Spleen (tissue), 7 donors: ENCODE results near the gene FGGY.

Experiments
- POLR2A ChIP-seq, 3 donors: fragments of 450-650 bp; IDR thresholded peaks; one replicate each; pipeline ENCODE4 v1.5.1; 2017; ENCODE audit warnings: antibody characterized with exemption in 3 of 3, mild to moderate bottlenecking in 1 of 3
- TF ChIP-seq, protein P1 (sequence below), 11 experiments: fragments of 200-600 bp in 7 of 11; fragments of 450-650 bp in 4 of 11; sonication (generic) in 4 of 11; IDR thresholded peaks in 8 of 11; conservative IDR thresholded peaks in 3 of 11; 1 replicate in 7 of 11; 2 replicates in 4 of 11; pipeline versions ENCODE4 v1.4.0 to v1.8.0; 2016 to 2021; ENCODE audit warnings: antibody characterized with exemption in 11 of 11, inconsistent platforms in 4 of 11, mild to moderate bottlenecking in 1 of 11
- donor health status: DM: no; HTN: no; CAD: no; lungs with moderate emphysema.
- donor health status: DM: no; HTN: no; CAD: no.
- donor health status: DM: no; HTN: no; CAD: no.

DNA sequence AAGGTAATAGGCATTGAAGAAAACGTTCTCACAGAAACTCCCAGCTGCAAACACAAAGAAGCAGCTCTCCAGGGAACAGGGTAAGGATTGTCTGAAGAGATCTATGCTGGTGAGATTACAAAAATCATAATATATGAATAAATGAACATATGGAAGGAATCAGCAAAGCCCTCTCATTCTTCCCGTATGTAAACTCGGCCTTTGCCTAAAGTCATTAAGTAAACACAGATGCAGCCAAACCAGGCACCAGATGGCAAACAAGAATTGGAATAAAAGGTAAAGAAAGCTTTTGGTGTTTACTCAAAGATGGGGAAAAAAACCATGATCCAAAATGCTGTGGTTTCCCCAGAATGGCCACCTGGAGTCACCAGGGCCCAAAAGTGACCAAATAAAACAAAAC, 441.3 kb downstream of the FGGY start:
- no peak for TF ChIP-seq POLR2A (IDR thresholded peaks at IDR 0.05)
- TF ChIP-seq, protein P1, sequence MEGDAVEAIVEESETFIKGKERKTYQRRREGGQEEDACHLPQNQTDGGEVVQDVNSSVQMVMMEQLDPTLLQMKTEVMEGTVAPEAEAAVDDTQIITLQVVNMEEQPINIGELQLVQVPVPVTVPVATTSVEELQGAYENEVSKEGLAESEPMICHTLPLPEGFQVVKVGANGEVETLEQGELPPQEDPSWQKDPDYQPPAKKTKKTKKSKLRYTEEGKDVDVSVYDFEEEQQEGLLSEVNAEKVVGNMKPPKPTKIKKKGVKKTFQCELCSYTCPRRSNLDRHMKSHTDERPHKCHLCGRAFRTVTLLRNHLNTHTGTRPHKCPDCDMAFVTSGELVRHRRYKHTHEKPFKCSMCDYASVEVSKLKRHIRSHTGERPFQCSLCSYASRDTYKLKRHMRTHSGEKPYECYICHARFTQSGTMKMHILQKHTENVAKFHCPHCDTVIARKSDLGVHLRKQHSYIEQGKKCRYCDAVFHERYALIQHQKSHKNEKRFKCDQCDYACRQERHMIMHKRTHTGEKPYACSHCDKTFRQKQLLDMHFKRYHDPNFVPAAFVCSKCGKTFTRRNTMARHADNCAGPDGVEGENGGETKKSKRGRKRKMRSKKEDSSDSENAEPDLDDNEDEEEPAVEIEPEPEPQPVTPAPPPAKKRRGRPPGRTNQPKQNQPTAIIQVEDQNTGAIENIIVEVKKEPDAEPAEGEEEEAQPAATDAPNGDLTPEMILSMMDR (IDR thresholded peaks at IDR 0.05 in 8 of 11, conservative IDR thresholded peaks at IDR 0.05 in 3 of 11) = no peak
